Measurements from ENCODE around the gene ANGPTL1. TPM values are rescaled to one million over a fixed set of nuclear protein-coding genes. Genes with fewer than 3 reads are reported as not detected.

Gene ANGPTL1
- total RNA-seq, 4 donors from 2014 or later = 152 to 317 (median 184) TPM

GRCh38 chr1:178846306-178846705, 24.6 kb downstream of the ANGPTL1 start:
- H3K4me3 ChIP-seq = no peak overlapping the region
- H3K36me3 ChIP-seq = peaks cover 0 to 5% of the 10 kb centered on the region in 2 donors
- peaks cover 0 to 13% (median 0%) of the 10 kb centered on the region in 3 donors for H3K4me1 ChIP-seq
- no peak overlapping the region for H3K27ac ChIP-seq
- no peak for ATAC-seq
- TF ChIP-seq EP300 (IDR thresholded peaks at IDR 0.05) (no peak), CTCF (IDR thresholded peaks at IDR 0.05) (no peak), POLR2AphosphoS5 (IDR thresholded peaks at IDR 0.05) (no peak), POLR2A (IDR thresholded peaks at IDR 0.05) (no peak)
- H3K9me3 ChIP-seq = no peaks in the 10 kb centered on the region
- H3K27me3 ChIP-seq = no peaks in the 10 kb centered on the region

- no peak for ATAC-seq
- Histone ChIP-seq H3K4me3 (no peak overlapping the region), H3K27ac (no peak overlapping the region), H3K4me1 (peaks cover 0 to 5% (median 0%) of the 10 kb centered on the region in 3 donors), H3K27me3 (no peaks in the 10 kb centered on the region), H3K9me3 (no peaks in the 10 kb centered on the region), H3K36me3 (no peaks in the 10 kb centered on the region)
- WGBS, 2 donors (ENCODE audit: low coverage in 1 of 2) = 49 to 58% methylated on average over 2 to 3 of the region's 3 CpGs
- TF ChIP-seq EP300 (IDR thresholded peaks at IDR 0.05) = no peak
- no peak for TF ChIP-seq POLR2AphosphoS5 (IDR thresholded peaks at IDR 0.05)
- no peak for TF ChIP-seq CTCF (IDR thresholded peaks at IDR 0.05)
- no peak for TF ChIP-seq POLR2A (IDR thresholded peaks at IDR 0.05)
Observed at GRCh38 chr1:178844436-178844835, 26.4 kb downstream of the ANGPTL1 start.

GRCh38 chr1:178825167-178825566, 45.7 kb downstream of the ANGPTL1 start:
- TF ChIP-seq CTCF (IDR thresholded peaks at IDR 0.05) = no peak
- ATAC-seq = no peak

GRCh38 chr1:178821134-178821866, 49.6 kb downstream of the ANGPTL1 start:
- H3K4me3 ChIP-seq = no peak overlapping the region
- no peaks in the 10 kb centered on the region for H3K27me3 ChIP-seq
- WGBS, 2 donors (ENCODE audit: low coverage in 1 of 2) = 92 to 100% methylated on average over 1 of the region's 1 CpG
- no peaks in the 10 kb centered on the region for H3K4me1 ChIP-seq
- no peaks in the 10 kb centered on the region for H3K9me3 ChIP-seq
- no peak for ATAC-seq
- no peaks in the 10 kb centered on the region for H3K36me3 ChIP-seq
- TF ChIP-seq POLR2AphosphoS5 (IDR thresholded peaks at IDR 0.05) (no peak), EP300 (IDR thresholded peaks at IDR 0.05) (no peak)
- no peak overlapping the region for H3K27ac ChIP-seq

More at GRCh38 chr1:178825167-178825566, 45.7 kb downstream of the ANGPTL1 start:
- H3K36me3 ChIP-seq = peaks cover 0 to 3% of the 10 kb centered on the region in 2 donors
- 90 to 100% methylated on average over 1 to 2 of the region's 2 CpGs for WGBS, 2 donors (ENCODE audit: low coverage in 1 of 2)
- no peaks in the 10 kb centered on the region for H3K9me3 ChIP-seq
- no peak overlapping the region for H3K4me3 ChIP-seq
- no peak overlapping the region for H3K27ac ChIP-seq
- H3K4me1 ChIP-seq = no peaks in the 10 kb centered on the region
- H3K27me3 ChIP-seq = no peaks in the 10 kb centered on the region

GRCh38 chr1:178819123-178819522, 51.8 kb downstream of the ANGPTL1 start:
- H3K27ac ChIP-seq = no peak overlapping the region
- H3K4me1 ChIP-seq = no peaks in the 10 kb centered on the region
- no peaks in the 10 kb centered on the region for H3K27me3 ChIP-seq
- no peaks in the 10 kb centered on the region for H3K9me3 ChIP-seq
- ATAC-seq = no peak
- H3K4me3 ChIP-seq = no peak overlapping the region
- TF ChIP-seq POLR2AphosphoS5 (IDR thresholded peaks at IDR 0.05) (no peak), POLR2A (IDR thresholded peaks at IDR 0.05) (no peak), EP300 (IDR thresholded peaks at IDR 0.05) (no peak), CTCF (IDR thresholded peaks at IDR 0.05) (no peak)
- WGBS, 2 donors (ENCODE audit: low coverage in 1 of 2) = 80 to 100% methylated on average over 1 to 2 of the region's 4 CpGs
- no peaks in the 10 kb centered on the region for H3K36me3 ChIP-seq
